BJ (cell line): ENCODE results near the gene MPC1L. TPM values are rescaled to one million over a fixed set of nuclear protein-coding genes. Genes with fewer than 3 reads are reported as not detected.

Source experiments
- CTCF ChIA-PET: fragments of 350-600 bp; formaldehyde crosslinking; extraction: SDS; loops from one replicate; lab custom pipeline; 2021; ENCODE audit warnings: antibody characterized with exemption, inconsistent platforms; lab: Yijun Ruan, JAX
- POLR2A ChIA-PET: fragments of 300-600 bp; sonication (Branson Sonifier 250); formaldehyde crosslinking; extraction: SDS; loops from one replicate; lab custom pipeline; 2021; ENCODE audit warnings: antibody characterized with exemption; lab: Charles Lee
- DNase-seq: peaks from one replicate; pipeline ENCODE4 v3.0.0-alpha.2; 2011; ENCODE audit warnings: low read depth
- H3K27me3 ChIP-seq: 2 replicates; pipeline ENCODE4 v1.6.0; 2011; ENCODE audit warnings: low read length; ENCODE audit not compliant: control insufficient read depth, insufficient read depth
- H3K36me3 ChIP-seq: 2 replicates; pipeline ENCODE4 v1.5.1; 2011; ENCODE audit warnings: low read length; ENCODE audit not compliant: control insufficient read depth, insufficient read depth
- H3K4me3 ChIP-seq: 2 replicates; pipeline ENCODE4 v1.5.1; 2011; ENCODE audit warnings: low read depth, mild to moderate bottlenecking, control low read depth, low read length
- polyA plus RNA-seq: library from polyadenylated mRNA; depleted of rRNA; stranded (reverse); fragments of >200 nt; gene quantifications from 2 replicates; pipeline ENCODE4 v1.2.3, GENCODE V29; 2011
- TF ChIP-seq, protein P1 (sequence below): IDR thresholded peaks from 2 replicates; pipeline ENCODE4 v1.5.1; 2011; ENCODE audit warnings: low read depth, mild to moderate bottlenecking, control low read depth, inconsistent platforms, low read length, moderate library complexity; ENCODE audit not compliant: insufficient read depth

Gene MPC1L
- polyA plus RNA-seq, 1 experiment, result not detected

DNA sequence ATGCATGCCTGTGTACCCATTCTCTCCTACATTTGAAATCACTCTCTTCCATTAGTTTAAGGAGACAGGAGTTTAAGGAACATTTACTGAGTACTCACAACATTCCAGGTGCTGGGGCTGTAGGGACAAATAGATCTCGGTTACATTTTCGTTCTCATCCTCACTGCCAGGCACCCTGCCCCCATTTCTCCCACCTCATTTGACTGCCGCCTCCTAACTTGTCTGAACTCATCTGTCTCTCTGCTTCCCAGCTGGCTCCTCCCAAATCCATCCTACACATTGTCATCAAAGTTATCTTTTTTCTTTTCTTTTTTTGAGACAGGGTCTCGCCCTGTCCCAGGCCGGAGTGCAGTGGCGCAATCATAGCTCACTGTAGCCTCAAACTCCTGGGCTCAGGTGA is 19.8 kb upstream of the MPC1L start:
- Histone ChIP-seq H3K4me3 (no peak overlapping the region), H3K36me3 (no peaks in the 10 kb centered on the region; the same call in 1 of the 2 replicates), H3K27me3 (no peaks in the 10 kb centered on the region)
- DNase-seq, result no peak
- TF ChIP-seq, protein P1, sequence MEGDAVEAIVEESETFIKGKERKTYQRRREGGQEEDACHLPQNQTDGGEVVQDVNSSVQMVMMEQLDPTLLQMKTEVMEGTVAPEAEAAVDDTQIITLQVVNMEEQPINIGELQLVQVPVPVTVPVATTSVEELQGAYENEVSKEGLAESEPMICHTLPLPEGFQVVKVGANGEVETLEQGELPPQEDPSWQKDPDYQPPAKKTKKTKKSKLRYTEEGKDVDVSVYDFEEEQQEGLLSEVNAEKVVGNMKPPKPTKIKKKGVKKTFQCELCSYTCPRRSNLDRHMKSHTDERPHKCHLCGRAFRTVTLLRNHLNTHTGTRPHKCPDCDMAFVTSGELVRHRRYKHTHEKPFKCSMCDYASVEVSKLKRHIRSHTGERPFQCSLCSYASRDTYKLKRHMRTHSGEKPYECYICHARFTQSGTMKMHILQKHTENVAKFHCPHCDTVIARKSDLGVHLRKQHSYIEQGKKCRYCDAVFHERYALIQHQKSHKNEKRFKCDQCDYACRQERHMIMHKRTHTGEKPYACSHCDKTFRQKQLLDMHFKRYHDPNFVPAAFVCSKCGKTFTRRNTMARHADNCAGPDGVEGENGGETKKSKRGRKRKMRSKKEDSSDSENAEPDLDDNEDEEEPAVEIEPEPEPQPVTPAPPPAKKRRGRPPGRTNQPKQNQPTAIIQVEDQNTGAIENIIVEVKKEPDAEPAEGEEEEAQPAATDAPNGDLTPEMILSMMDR, result no peak
- POLR2A ChIA-PET, result no interaction called here
- CTCF ChIA-PET, result no interaction called here

DNA sequence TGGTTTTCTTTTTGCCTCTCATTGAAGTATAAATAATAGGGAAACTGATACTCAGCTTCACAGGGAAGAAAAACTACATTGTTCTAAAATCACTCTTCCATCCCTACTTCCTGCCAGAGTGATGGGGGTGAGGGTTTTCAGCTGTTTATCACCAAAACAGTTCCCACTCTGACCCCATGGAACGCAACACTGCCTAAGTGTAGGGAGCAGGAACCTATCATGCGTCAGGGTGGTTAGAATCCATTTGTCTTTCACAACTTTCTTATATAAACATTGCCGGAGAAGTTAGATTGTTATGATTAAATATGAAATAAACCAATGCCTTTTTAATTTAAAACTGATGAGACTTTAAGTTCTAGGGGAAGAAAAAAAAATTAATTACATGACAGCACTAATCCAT is 15.8 kb upstream of the MPC1L start:
- Histone ChIP-seq H3K27me3 (no peaks in the 10 kb centered on the region), H3K4me3 (no peak overlapping the region), H3K36me3 (no peaks in the 10 kb centered on the region; the same call in 1 of the 2 replicates)
- DNase-seq, result no peak
- CTCF ChIA-PET, result no interaction called here
- POLR2A ChIA-PET, result no interaction called here
- TF ChIP-seq, protein P1, result no peak

DNA sequence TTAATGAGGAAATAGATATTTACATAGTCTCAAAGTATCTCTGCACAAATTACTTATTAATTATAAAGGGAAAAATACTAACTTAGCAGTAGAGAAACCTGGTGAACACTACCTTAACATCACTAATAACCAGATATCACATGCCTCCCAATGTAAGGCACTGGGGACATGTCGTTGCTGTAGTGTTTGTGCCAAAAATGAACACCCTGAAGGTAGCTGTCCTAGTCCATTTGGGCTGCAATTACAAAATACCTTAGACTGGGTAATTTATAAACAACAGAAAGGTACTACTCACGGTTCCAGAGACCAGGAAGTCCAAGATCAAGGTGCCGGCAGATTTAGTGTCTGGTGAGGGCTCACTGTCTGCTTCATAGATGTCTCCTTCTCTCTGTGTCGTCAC is 10.7 kb upstream of the MPC1L start:
- no peak for DNase-seq
- Histone ChIP-seq H3K36me3 (no peaks in the 10 kb centered on the region), H3K4me3 (no peak overlapping the region), H3K27me3 (no peaks in the 10 kb centered on the region)
- ChIA-PET POLR2A (no interaction called here), CTCF (no interaction called here)
- TF ChIP-seq, protein P1, result no peak

DNA sequence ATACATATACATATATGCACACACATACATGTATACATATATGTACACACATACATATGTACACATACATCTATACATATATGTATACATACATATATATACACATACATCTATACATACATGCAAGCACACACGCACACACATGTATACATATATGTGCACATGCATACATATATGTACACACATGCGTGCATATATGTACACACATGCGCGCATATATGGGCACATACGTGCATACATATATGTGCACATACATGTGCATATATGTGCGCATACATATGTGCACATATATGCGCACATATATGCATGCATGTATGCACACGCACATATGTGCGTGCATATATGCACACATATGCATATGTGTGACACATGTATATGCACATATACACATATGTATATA is 7.3 kb upstream of the MPC1L start:
- no peaks in the 10 kb centered on the region for H3K27me3 ChIP-seq
- H3K4me3 ChIP-seq, result no peak overlapping the region
- ChIA-PET CTCF (no interaction called here), POLR2A (no interaction called here)
- DNase-seq, result no peak
- TF ChIP-seq, protein P1, result no peak
- H3K36me3 ChIP-seq, result no peaks in the 10 kb centered on the region

DNA sequence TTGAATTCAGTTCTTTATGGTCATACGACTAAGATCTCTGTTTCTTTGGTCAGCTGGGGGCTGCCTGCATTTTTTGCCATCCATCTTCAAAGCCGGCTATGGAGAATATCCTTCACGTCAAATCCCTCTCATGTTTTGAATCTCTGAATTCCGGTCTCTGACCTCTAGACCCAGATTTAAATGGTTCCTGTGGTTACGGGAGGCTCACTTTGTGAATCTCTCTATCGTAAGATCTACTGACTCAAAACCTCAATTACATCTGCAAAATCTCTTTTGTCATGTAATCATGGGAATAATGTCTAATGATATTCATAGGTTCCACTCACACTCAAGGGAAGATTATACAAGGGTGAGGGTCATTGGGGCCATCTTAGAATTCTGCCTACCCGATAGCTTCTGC is 5.7 kb upstream of the MPC1L start:
- Histone ChIP-seq H3K27me3 (no peaks in the 10 kb centered on the region), H3K36me3 (no peaks in the 10 kb centered on the region), H3K4me3 (no peak overlapping the region)
- ChIA-PET POLR2A (no interaction called here), CTCF (interaction anchor here (1.0 kb wide), 1 partner anchor 27 kb away, joined by 3 read pairs; no protein-coding TSS in a partner anchor)
- TF ChIP-seq, protein P1, result no peak
- no peak for DNase-seq
